ENCODE data around the gene AGFG2. TPM values are rescaled to one million over a fixed set of nuclear protein-coding genes. Genes with fewer than 3 reads are reported as not detected.
A peak's percentile ranks its signal among the peaks of the same experiment; 100 is the strongest.

Gene AGFG2
- total and polyA plus RNA-seq, 2 of the 13 experiments (the other 11 are each of a cell fraction or from before 2014, with no cell fraction given): 125 to 132 TPM

DNA sequence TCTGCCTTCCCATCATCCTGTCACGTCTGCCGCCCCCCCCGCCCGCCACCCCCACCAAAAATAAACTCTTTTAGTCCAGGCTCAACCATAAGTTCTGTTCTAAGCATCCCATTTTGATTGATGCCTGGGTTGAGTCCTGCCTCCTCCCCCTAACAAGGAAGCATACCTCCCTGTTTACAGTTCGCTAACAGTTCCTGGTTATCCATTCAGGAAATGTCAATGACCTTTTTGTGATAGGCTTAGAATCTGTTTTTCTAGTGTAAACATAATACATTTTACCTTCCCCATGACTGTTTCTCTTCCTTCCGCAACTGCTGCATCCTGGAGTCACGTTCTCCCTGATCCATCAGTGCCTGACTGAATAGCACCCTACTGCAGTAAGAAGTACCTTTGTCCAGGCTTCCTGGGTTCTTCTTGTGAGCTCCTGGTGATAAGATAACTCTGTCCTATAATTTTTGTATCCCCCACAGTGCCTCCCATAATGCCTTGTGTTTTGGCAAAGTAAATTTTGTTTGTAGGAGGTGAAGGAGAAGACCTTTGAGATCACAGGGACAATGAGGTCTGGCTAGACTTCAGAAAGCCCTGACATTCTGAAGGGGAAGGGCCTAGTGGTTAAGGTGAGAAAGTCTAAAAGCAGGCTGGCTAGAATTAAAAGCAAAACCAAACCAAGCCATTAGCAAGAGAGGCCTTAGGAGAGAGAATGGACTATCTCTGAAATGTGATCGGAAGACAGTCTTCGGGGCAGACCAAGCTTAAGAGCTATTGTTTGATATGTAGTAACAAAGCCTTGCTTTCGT is 7.3 kb downstream of the AGFG2 start (continued):
- no peak for TF ChIP-seq ZSCAN21 (CRISPR knock-in tag; IDR thresholded peaks at IDR 0.05; ENCODE audit: borderline replicate concordance)
- no peak for TF ChIP-seq NFATC3 (CRISPR knock-in tag; IDR thresholded peaks at IDR 0.05)
- TF ChIP-seq, protein P1, sequence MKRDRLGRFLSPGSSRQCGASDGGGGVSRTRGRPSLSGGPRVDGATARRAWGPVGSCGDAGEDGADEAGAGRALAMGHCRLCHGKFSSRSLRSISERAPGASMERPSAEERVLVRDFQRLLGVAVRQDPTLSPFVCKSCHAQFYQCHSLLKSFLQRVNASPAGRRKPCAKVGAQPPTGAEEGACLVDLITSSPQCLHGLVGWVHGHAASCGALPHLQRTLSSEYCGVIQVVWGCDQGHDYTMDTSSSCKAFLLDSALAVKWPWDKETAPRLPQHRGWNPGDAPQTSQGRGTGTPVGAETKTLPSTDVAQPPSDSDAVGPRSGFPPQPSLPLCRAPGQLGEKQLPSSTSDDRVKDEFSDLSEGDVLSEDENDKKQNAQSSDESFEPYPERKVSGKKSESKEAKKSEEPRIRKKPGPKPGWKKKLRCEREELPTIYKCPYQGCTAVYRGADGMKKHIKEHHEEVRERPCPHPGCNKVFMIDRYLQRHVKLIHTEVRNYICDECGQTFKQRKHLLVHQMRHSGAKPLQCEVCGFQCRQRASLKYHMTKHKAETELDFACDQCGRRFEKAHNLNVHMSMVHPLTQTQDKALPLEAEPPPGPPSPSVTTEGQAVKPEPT (CRISPR knock-in tag; IDR thresholded peaks at IDR 0.05; ENCODE audit: low read depth): no peak
- no peak for TF ChIP-seq ZNF232 (CRISPR knock-in tag; IDR thresholded peaks at IDR 0.05; ENCODE audit: borderline replicate concordance)
- no peak for TF ChIP-seq ZNF20 (CRISPR knock-in tag; IDR thresholded peaks at IDR 0.05)
- TF ChIP-seq ZNF253 (CRISPR knock-in tag; IDR thresholded peaks at IDR 0.05; ENCODE audit: borderline replicate concordance): no peak
- TF ChIP-seq POGZ (CRISPR knock-in tag; IDR thresholded peaks at IDR 0.05): no peak; the same call in 1 of the 2 replicates
- no peak for TF ChIP-seq MBD4 (IDR thresholded peaks at IDR 0.05; ENCODE audit: borderline replicate concordance, low read length)
- TF ChIP-seq RELA (CRISPR knock-in tag; IDR thresholded peaks at IDR 0.05): no peak
- TF ChIP-seq KLF13 (CRISPR knock-in tag; IDR thresholded peaks at IDR 0.05): no peak
- TF ChIP-seq ZNF331 (CRISPR knock-in tag; IDR thresholded peaks at IDR 0.05): 0 out of 2 replicates have a peak, but pooled peaks have one; percentile 56
- no peak for TF ChIP-seq ZNF747 (CRISPR knock-in tag; IDR thresholded peaks at IDR 0.05; ENCODE audit: borderline replicate concordance)
- no peak for TF ChIP-seq NFIC (IDR thresholded peaks at IDR 0.05; ENCODE audit: low read length)
- TF ChIP-seq NFKB2 (CRISPR knock-in tag; IDR thresholded peaks at IDR 0.05; ENCODE audit: borderline replicate concordance): no peak
- no peak for TF ChIP-seq ZBTB3 (CRISPR knock-in tag; IDR thresholded peaks at IDR 0.05; ENCODE audit: borderline replicate concordance, low read depth)
- TF ChIP-seq, protein P2, sequence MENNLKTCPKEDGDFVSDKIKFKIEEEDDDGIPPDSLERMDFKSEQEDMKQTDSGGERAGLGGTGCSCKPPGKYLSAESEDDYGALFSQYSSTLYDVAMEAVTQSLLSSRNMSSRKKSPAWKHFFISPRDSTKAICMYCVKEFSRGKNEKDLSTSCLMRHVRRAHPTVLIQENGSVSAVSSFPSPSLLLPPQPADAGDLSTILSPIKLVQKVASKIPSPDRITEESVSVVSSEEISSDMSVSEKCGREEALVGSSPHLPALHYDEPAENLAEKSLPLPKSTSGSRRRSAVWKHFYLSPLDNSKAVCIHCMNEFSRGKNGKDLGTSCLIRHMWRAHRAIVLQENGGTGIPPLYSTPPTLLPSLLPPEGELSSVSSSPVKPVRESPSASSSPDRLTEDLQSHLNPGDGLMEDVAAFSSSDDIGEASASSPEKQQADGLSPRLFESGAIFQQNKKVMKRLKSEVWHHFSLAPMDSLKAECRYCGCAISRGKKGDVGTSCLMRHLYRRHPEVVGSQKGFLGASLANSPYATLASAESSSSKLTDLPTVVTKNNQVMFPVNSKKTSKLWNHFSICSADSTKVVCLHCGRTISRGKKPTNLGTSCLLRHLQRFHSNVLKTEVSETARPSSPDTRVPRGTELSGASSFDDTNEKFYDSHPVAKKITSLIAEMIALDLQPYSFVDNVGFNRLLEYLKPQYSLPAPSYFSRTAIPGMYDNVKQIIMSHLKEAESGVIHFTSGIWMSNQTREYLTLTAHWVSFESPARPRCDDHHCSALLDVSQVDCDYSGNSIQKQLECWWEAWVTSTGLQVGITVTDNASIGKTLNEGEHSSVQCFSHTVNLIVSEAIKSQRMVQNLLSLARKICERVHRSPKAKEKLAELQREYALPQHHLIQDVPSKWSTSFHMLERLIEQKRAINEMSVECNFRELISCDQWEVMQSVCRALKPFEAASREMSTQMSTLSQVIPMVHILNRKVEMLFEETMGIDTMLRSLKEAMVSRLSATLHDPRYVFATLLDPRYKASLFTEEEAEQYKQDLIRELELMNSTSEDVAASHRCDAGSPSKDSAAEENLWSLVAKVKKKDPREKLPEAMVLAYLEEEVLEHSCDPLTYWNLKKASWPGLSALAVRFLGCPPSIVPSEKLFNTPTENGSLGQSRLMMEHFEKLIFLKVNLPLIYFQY (CRISPR knock-in tag; IDR thresholded peaks at IDR 0.05; ENCODE audit: borderline replicate concordance): no peak
- TF ChIP-seq, protein P3, sequence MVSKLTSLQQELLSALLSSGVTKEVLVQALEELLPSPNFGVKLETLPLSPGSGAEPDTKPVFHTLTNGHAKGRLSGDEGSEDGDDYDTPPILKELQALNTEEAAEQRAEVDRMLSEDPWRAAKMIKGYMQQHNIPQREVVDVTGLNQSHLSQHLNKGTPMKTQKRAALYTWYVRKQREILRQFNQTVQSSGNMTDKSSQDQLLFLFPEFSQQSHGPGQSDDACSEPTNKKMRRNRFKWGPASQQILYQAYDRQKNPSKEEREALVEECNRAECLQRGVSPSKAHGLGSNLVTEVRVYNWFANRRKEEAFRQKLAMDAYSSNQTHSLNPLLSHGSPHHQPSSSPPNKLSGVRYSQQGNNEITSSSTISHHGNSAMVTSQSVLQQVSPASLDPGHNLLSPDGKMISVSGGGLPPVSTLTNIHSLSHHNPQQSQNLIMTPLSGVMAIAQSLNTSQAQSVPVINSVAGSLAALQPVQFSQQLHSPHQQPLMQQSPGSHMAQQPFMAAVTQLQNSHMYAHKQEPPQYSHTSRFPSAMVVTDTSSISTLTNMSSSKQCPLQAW (CRISPR knock-in tag; IDR thresholded peaks at IDR 0.05): peak; percentile 55
- TF ChIP-seq FOXC1 (CRISPR knock-in tag; IDR thresholded peaks at IDR 0.05; ENCODE audit: borderline replicate concordance): no peak
- no peak for TF ChIP-seq SRSF1 (optimal IDR thresholded peaks at IDR 0.05; ENCODE audit: low read depth, low read length)
- TF ChIP-seq HOXA7 (CRISPR knock-in tag; IDR thresholded peaks at IDR 0.05): no peak
- no peak for TF ChIP-seq ZNF333 (CRISPR knock-in tag; IDR thresholded peaks at IDR 0.05; ENCODE audit: borderline replicate concordance)
- no peak; the same call in 1 of the 2 replicates for TF ChIP-seq CCDC6 (CRISPR knock-in tag; IDR thresholded peaks at IDR 0.05)
- TF ChIP-seq ZBTB20 (CRISPR knock-in tag; IDR thresholded peaks at IDR 0.05; ENCODE audit: borderline replicate concordance, low read depth): peak; percentile 56; the same call in 1 of the 2 replicates
